ENCODE data around the gene CMTM5.
"Not testable (repeated sequence)": the region's sequence is repeated elsewhere in the genome, so short reads cannot be mapped to it uniquely, and the experiment has no call there.

Gene CMTM5

DNA sequence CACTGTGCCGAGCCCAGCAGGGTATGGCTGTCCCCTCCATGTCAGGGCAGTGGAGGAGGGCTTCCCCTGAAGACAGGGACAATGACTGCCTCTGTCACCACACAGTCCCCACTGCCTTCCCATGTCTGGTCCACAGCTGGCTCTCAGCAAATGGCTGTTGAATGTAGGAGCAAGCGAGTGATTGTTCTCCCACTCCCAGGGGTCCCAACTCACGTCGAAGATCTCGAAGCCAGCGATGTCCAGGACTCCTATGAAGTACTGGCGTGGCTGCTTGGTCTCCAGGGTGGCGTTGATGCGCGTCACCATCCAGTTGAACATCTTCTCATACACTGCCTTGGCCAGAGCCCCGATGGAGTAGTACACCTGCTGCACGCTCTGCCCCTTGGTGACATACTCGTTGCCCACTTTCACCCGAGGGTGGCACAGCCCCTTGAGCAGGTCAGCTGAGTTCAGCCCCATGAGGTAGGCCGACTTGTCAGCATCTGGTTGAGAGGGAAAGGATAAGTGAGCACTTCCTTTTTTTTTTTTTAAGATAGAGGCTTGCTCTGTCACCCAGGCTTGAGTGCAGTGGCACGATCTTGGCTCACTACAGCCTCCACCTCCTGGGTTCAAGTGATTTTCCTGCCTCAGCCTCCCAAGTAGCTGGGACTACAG lies 23.8 kb downstream of the CMTM5 start:
- DNase-seq, result not testable (repeated sequence)

- DNase-seq, result no peak
These were observed 24.4 kb downstream of the CMTM5 start for GRCh38 chr14:23401291-23401690.

DNA sequence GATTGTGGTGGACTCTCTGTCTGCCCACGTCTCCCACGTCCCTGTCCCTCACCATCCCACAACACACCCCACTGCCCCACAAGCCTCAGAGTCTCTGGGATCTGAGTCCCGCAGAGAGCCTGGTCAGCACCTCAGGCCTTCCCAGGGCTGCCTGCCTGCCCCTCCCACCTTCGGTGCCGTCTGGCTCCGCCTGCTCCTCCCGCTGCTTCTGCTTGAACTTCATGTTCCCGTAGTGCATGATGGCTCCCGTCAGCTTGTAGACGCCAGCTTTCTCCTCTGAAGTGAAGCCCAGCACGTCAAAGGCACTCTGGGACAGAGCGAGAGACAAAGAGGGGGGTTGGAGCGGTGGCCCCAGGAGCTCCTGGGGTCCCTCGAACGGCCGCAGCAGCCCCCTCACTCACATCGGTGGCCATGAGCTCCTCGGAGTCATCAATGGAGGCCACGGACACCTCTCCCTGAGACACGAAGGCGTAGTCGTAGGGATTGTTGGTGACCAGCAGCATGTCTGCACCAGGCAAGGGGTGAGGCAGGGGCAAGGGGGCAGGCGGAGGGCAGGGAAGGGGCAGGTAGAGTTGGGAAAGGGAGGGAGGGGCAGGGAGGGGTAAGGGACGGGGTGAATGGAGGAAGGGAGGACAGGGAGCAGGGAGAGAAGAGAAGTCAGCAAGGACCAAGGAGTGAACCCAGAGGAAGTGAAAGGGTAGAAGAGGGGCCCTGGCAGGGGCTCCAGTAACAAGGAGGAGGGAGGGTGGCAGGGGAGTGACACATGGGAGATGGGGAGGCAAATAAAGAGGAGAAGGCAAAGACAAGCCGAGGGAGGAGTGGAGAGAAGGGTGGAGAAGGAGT lies 25.7 kb downstream of the CMTM5 start:
- DNase-seq, result no peak

GRCh38 chr14:23403139-23403438 lies 26.2 kb downstream of the CMTM5 start:
- no peak for DNase-seq

DNA sequence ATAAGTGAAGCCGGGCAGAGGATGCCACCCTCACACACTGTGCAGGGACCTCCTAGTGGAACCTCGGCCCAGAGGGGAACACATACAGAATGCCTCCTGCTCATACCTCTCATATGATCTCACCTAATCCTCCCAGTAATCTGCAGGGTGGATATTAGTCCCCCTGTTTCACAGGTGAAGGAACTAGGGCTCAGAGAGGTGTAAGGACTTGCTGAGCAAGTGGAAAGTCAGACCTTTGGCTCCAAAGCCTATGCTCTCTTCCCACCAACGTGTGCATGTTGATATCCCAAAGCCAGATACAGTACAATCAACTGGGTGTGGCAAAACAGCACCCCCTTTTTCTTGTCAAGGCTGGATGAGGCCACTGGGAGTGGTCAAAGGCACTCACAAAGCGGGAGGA lies 27.1 kb downstream of the CMTM5 start:
- DNase-seq, result no peak

DNA sequence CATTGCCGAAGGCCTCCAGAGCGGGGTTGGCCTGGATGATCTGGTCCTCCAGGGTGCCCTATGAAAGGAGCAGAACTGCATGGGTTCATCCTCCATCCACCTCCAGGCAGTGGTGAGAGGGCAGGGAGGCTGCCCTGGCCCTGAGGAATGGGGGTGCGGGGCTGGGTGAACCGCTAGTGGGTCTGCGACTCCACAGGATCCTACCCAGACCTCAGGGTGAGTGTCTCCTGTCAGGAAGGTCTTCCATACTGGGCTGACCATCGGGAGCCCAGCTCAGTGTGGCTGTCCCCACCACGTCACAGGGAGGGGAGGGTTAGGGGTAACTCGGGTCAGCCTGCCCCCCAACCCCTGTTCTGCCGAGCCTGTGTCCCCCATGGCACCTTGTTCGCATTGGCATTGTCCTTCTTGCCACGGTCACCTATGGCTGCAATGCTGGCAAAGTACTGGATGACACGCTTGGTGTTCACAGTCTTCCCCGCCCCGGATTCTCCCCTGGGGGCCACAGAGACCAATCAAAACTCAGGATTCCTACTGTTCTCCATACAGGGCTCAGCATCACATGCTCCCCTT lies 27.6 kb downstream of the CMTM5 start:
- no peak for DNase-seq

GRCh38 chr14:23405096-23405495 lies 28.2 kb downstream of the CMTM5 start:
- DNase-seq, result no peak

- no peak for DNase-seq
These were observed 28.7 kb downstream of the CMTM5 start for GRCh38 chr14:23405516-23406025.

DNA sequence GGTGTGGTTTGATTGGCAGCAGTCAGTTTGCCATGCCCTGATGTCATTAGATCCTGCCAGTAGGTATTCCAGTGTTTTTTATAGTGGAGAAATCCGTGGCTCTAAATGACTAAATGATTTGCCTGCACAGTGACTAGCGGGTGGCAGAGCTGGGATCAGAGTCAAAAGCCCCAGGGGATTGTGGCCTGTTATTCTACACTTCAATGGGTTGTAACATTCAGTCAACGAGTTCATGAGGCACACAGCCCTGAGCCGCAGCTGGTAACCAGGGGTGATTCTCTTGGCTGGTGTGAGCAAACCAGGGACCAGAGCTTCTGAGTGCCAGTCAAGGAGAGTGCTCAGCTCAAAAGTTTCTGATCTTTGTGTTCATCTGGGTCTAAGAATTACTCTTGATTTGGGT lies 29.4 kb downstream of the CMTM5 start:
- no peak for DNase-seq

GRCh38 chr14:23406725-23407355 lies 30.0 kb downstream of the CMTM5 start:
- DNase-seq, result no peak

- no peak for DNase-seq
These were observed 30.9 kb downstream of the CMTM5 start, which contains the start of gene MYH6 for GRCh38 chr14:23407516-23408306. TSS of gene MYH6 (minus strand) at chr14:23408273. CDS start at chr14:23407223, 1,050 bp downstream.

DNA sequence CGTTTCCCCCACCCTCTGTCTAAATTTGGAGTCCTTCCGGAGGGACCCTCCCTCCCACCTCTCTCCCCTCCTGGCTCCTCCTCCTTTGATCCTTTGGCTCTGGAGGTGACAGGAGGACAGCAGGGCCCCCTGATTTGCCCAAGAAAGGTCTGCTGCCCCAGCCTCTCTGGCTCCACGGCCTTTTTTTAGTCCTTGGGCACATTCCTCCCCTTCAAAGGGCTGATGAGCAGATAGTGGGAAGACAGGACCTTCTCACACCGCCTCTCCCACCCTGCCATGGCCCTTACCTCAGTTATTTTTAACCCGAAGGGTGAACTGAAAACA lies 31.4 kb downstream of the CMTM5 start:
- no peak for DNase-seq

- peak in 1 of 5 donors; percentile 26 for DNase-seq
These were observed 32.6 kb downstream of the CMTM5 start for GRCh38 chr14:23409475-23409874.

DNA sequence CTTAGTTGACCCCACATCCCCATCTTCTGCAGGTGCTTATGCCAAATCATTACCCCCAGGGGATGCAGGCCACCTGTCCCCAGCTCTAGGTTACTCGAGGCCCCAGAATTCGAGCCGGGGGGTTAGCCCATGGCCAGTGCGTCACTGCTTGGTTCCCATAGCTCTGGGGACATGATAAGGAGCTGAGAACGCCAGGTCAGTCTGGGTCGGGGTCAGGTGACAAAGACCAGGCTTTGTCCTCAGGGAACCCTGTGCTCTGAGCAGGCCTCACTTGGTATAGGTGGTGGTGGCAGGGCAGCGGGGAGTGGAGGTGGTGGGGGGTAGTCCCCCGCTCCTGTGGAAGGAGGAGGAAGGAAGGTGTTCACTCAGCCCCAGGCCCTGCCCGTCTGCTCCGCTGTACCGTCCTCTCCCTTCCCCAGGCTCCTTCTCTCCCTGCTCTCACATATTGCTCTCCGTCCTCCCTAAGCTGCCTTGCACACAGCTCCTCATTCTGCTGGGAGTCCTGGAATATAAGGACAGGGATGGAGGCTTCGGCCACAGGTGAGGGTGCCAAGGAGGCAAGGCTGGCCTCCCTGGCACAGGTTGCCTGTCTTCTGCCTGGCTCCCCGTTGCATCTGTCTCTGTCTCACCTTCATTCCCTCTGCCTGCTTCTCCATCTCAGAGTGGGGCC lies 33.3 kb downstream of the CMTM5 start:
- no peak for DNase-seq

- DNase-seq, result no peak
These were observed 35.0 kb downstream of the CMTM5 start for GRCh38 chr14:23411563-23412525.

GRCh38 chr14:23413681-23414080 lies 36.8 kb downstream of the CMTM5 start:
- DNase-seq, result no peak

DNA sequence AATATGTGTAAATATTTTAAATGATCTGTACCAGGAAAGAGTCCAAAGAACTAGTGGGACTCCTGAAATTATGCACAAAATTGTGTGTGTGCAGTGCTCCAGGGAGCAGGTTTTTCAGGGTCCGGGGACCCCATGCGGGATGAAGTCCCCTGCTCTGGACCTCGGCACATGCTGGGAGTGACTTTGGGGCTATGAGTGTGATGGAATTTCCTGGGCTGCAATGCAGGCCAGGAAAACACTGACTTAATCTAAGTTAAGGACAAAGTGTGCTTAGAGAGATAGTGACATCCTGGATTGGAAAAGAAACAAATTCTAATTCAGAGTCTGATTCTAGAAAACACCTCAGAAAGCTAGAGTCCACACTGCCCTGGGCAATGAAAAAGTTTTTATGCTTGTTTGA lies 37.4 kb downstream of the CMTM5 start:
- DNase-seq, result no peak

- no peak for DNase-seq
These were observed 38.3 kb downstream of the CMTM5 start for GRCh38 chr14:23414906-23415820.
